Ovary (tissue), 3 donors: ENCODE data around the gene PVALB.

ENCODE experiments used
- POLR2A ChIP-seq: fragments of 450-650 bp; IDR thresholded peaks from one replicate; pipeline ENCODE4 v1.6.1; 2017; ENCODE audit warnings: antibody characterized with exemption, mild to moderate bottlenecking, moderate library complexity
- TF ChIP-seq, protein P1 (sequence below), 3 donors: fragments of 450-650 bp in 2 of 3; fragments of 200-600 bp in 1 of 3; IDR thresholded peaks; one replicate each; pipeline versions ENCODE4 v1.5.1 to v1.8.0; 2016 to 2022; ENCODE audit warnings: antibody characterized with exemption in 3 of 3, mild to moderate bottlenecking in 1 of 3
- donor health status: DM: no; HTN: no; CAD: no.

DNA sequence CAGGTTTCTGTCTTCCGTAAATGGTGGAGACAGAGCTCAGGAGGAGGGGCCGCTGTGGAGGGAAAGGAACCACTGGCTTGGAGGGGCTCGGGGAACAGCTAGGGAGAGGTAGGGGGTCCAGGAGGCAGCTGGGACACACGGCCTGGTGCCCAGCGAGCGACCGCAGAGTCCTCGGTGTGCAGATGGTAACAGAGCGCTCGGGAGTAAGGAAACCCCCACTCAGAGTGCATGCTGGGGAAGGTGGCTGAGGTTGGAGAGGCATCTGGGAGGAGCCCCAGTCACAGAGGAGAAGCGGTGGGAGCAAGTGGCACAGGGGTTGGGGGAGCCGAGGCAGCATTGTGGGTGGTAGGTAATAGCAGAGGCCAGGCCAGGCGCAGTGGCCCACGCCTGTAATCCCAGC is 33.2 kb upstream of the PVALB start:
- TF ChIP-seq, protein P1, sequence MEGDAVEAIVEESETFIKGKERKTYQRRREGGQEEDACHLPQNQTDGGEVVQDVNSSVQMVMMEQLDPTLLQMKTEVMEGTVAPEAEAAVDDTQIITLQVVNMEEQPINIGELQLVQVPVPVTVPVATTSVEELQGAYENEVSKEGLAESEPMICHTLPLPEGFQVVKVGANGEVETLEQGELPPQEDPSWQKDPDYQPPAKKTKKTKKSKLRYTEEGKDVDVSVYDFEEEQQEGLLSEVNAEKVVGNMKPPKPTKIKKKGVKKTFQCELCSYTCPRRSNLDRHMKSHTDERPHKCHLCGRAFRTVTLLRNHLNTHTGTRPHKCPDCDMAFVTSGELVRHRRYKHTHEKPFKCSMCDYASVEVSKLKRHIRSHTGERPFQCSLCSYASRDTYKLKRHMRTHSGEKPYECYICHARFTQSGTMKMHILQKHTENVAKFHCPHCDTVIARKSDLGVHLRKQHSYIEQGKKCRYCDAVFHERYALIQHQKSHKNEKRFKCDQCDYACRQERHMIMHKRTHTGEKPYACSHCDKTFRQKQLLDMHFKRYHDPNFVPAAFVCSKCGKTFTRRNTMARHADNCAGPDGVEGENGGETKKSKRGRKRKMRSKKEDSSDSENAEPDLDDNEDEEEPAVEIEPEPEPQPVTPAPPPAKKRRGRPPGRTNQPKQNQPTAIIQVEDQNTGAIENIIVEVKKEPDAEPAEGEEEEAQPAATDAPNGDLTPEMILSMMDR (IDR thresholded peaks at IDR 0.05): no peak
- TF ChIP-seq POLR2A: no peak
